SU-DHL-6 (cell line): ENCODE measurements around the gene SH3BP5L.

Source experiments
- H2AFZ ChIP-seq: fragments of 200-600 bp; sonication (generic); 2 replicates; pipeline ENCODE4 v1.6.1; 2014; ENCODE audit warnings: low read depth, mild to moderate bottlenecking, moderate library complexity, mixed read lengths, antibody characterized with exemption, low read length; ENCODE audit not compliant: severe bottlenecking
- H3F3A ChIP-seq: fragments of 200-600 bp; shearing (Covaris generic); 2 replicates; pipeline ENCODE4 v1.6.0; 2016; ENCODE audit warnings: antibody characterized with exemption, mild to moderate bottlenecking; ENCODE audit not compliant: insufficient read depth
- H3K27ac ChIP-seq: fragments of 200-600 bp; sonication (generic); 2 replicates; pipeline ENCODE4 v1.5.1; 2016; ENCODE audit warnings: low read depth, mild to moderate bottlenecking, low read length, moderate library complexity, mixed read lengths
- H3K27me3 ChIP-seq: fragments of 200-600 bp; sonication (generic), shearing (Covaris generic); 2 replicates; pipeline ENCODE4 v1.6.0; 2014; ENCODE audit warnings: mild to moderate bottlenecking, low read length
- H3K36me3 ChIP-seq: fragments of 200-600 bp; sonication (generic); 2 replicates; pipeline ENCODE4 v1.6.1; 2014; ENCODE audit warnings: mild to moderate bottlenecking, low read length, mixed read lengths
- H3K4me2 ChIP-seq: fragments of 300-600, 200-600 bp; shearing (Covaris generic), sonication (generic); 2 replicates; pipeline ENCODE4 v1.6.0; 2014; ENCODE audit warnings: low read length, low read depth, mild to moderate bottlenecking; ENCODE audit not compliant: poor library complexity, severe bottlenecking
- H3K4me3 ChIP-seq: fragments of 200-600 bp; sonication (generic); 2 replicates; pipeline ENCODE4 v1.5.1; 2014; ENCODE audit warnings: antibody characterized with exemption, low read length, mild to moderate bottlenecking, mixed read lengths; ENCODE audit not compliant: insufficient read depth, poor library complexity, severe bottlenecking
- H3K79me2 ChIP-seq: fragments of 200-600 bp; sonication (generic); 2 replicates; pipeline ENCODE4 v1.6.1; 2014; ENCODE audit warnings: mild to moderate bottlenecking, low read length, moderate library complexity; ENCODE audit not compliant: insufficient read depth
- H3K9ac ChIP-seq: fragments of 200-600 bp; sonication (generic); 2 replicates; pipeline ENCODE4 v1.7.0; 2014; ENCODE audit warnings: mild to moderate bottlenecking, low read length
- H3K9me2 ChIP-seq: fragments of 200-600 bp; sonication (generic); replicated peaks from 2 replicates; pipeline ENCODE4 v1.6.1; 2014; ENCODE audit warnings: low read length; ENCODE audit not compliant: insufficient read depth
- H3K9me3 ChIP-seq: fragments of 200-600 bp; sonication (generic); 2 replicates; pipeline ENCODE4 v1.6.1; 2014; ENCODE audit warnings: low read length, mixed read lengths; ENCODE audit not compliant: insufficient read depth
- H4K20me1 ChIP-seq: fragments of 200-600 bp; sonication (generic); 2 replicates; pipeline ENCODE4 v1.6.1; 2014; ENCODE audit warnings: low read depth, mild to moderate bottlenecking, antibody characterized with exemption, low read length, moderate library complexity, mixed read lengths
- CTCF ChIP-seq: fragments of 200-600 bp; sonication (generic); IDR thresholded peaks from one replicate; pipeline ENCODE4 v1.5.1; 2017; ENCODE audit warnings: antibody characterized with exemption, mild to moderate bottlenecking, low read length, moderate library complexity; ENCODE audit not compliant: insufficient read depth, poor library complexity, severe bottlenecking
- EZH2phosphoT487 ChIP-seq: fragments of 200-600 bp; sonication (generic), shearing (Covaris generic); conservative IDR thresholded peaks from 2 replicates; pipeline ENCODE4 v1.6.1; 2018; ENCODE audit warnings: mild to moderate bottlenecking, antibody characterized with exemption, low read length, moderate library complexity, mixed read lengths

Gene SH3BP5L

GRCh38 chr1:248849152-248849551 lies 23.4 kb upstream of the SH3BP5L start:
- Histone ChIP-seq H3K9ac (no peak overlapping the region), H3K36me3 (no peaks in the 10 kb centered on the region), H4K20me1 (no peaks in the 10 kb centered on the region), H2AFZ (no peak overlapping the region), H3K27me3 (no peaks in the 10 kb centered on the region), H3K4me2 (no peak overlapping the region), H3K79me2 (no peaks in the 10 kb centered on the region), H3F3A (no peaks in the 10 kb centered on the region), H3K9me3 (no peaks in the 10 kb centered on the region), H3K4me3 (no peak overlapping the region), H3K27ac (no peak overlapping the region), H3K9me2 (no peaks in the 10 kb centered on the region)
- TF ChIP-seq EZH2phosphoT487 = no peak
- no peak for TF ChIP-seq CTCF

- H3K27me3 ChIP-seq = no peaks in the 10 kb centered on the region
- H3K27ac ChIP-seq = no peak overlapping the region
- H3F3A ChIP-seq = no peaks in the 10 kb centered on the region
- no peaks in the 10 kb centered on the region for H4K20me1 ChIP-seq
- no peak overlapping the region for H2AFZ ChIP-seq
- no peak overlapping the region for H3K4me3 ChIP-seq
- H3K79me2 ChIP-seq = no peaks in the 10 kb centered on the region
- no peaks in the 10 kb centered on the region for H3K9me2 ChIP-seq
- no peaks in the 10 kb centered on the region for H3K9me3 ChIP-seq
- no peaks in the 10 kb centered on the region for H3K36me3 ChIP-seq
- no peak overlapping the region for H3K4me2 ChIP-seq
- no peak overlapping the region for H3K9ac ChIP-seq
- no peak for TF ChIP-seq EZH2phosphoT487
- no peak for TF ChIP-seq CTCF
Measured at GRCh38 chr1:248848602-248849001, 22.9 kb upstream of the SH3BP5L start.

- Histone ChIP-seq H3K36me3 (no peaks in the 10 kb centered on the region), H2AFZ (no peak overlapping the region), H3K79me2 (0 out of 2 replicates have a peak, but pooled peaks cover under 1% of the 10 kb centered on the region), H3K9me3 (no peaks in the 10 kb centered on the region), H4K20me1 (no peaks in the 10 kb centered on the region), H3K9me2 (no peaks in the 10 kb centered on the region), H3K27me3 (no peaks in the 10 kb centered on the region), H3K9ac (no peak overlapping the region), H3K4me3 (no peak overlapping the region), H3K27ac (no peak overlapping the region), H3F3A (no peaks in the 10 kb centered on the region), H3K4me2 (no peak overlapping the region)
- no peak for TF ChIP-seq EZH2phosphoT487
Measured at GRCh38 chr1:248847956-248848561, 22.3 kb upstream of the SH3BP5L start.

- no peaks in the 10 kb centered on the region for H3K36me3 ChIP-seq
- H3K27ac ChIP-seq = no peak overlapping the region
- H3K4me3 ChIP-seq = no peak overlapping the region
- TF ChIP-seq CTCF (no peak), EZH2phosphoT487 (no peak)
- no peaks in the 10 kb centered on the region for H3K27me3 ChIP-seq
- 0 out of 2 replicates have a peak, but pooled peaks cover 8% of the 10 kb centered on the region for H3K79me2 ChIP-seq
- no peak overlapping the region for H2AFZ ChIP-seq
- no peaks in the 10 kb centered on the region for H3K9me2 ChIP-seq
- H3K4me2 ChIP-seq = no peak overlapping the region
- H3F3A ChIP-seq = no peaks in the 10 kb centered on the region
- H3K9me3 ChIP-seq = no peaks in the 10 kb centered on the region
- no peaks in the 10 kb centered on the region for H4K20me1 ChIP-seq
- no peak overlapping the region for H3K9ac ChIP-seq
Measured at GRCh38 chr1:248847181-248847955, 21.7 kb upstream of the SH3BP5L start.
